Uterus (tissue), 4 donors: ENCODE data around the gene PCDH9. TPM values are rescaled to one million over a fixed set of nuclear protein-coding genes. Genes with fewer than 3 reads are reported as not detected.

Experiments
- DNase-seq, 2 donors: peaks; one replicate each; pipeline ENCODE4 v3.0.0-alpha.2; 2019 to 2020
- H3K27ac ChIP-seq, 2 donors: fragments of 200-600 bp; sonication (generic); 1 replicate in 1 of 2; 2 replicates in 1 of 2; pipeline ENCODE4 v1.5.1; 2016 to 2018
- H3K27me3 ChIP-seq, 2 donors: fragments of 200-600 bp; sonication (generic); one replicate each; pipeline ENCODE4 v1.5.1; 2018 to 2019; ENCODE audit warnings: control low read depth in 1 of 2
- H3K36me3 ChIP-seq, 2 donors: fragments of 200-600 bp; sonication (generic); one replicate each; pipeline ENCODE4 v1.5.1; 2019; ENCODE audit warnings: control low read depth in 1 of 2
- H3K4me1 ChIP-seq, 2 donors: fragments of 200-600 bp; sonication (generic); one replicate each; pipeline ENCODE4 v1.5.1; 2018 to 2019; ENCODE audit warnings: control low read depth in 1 of 2
- H3K4me3 ChIP-seq, 2 donors: fragments of 200-600 bp; sonication (generic); 1 replicate in 1 of 2; 2 replicates in 1 of 2; pipeline ENCODE4 v1.5.1; 2018 to 2019; ENCODE audit warnings: mild to moderate bottlenecking in 1 of 2
- H3K9me3 ChIP-seq, 2 donors: fragments of 200-600 bp; sonication (generic); one replicate each; pipeline ENCODE4 v1.5.1; 2019; ENCODE audit warnings: control low read depth in 1 of 2
- POLR2A ChIP-seq, 2 donors: fragments of 450-650 bp; IDR thresholded peaks; one replicate each; pipeline ENCODE4 v1.6.1; 2016; ENCODE audit warnings: antibody characterized with exemption in 2 of 2, mild to moderate bottlenecking in 1 of 2, moderate library complexity in 1 of 2
- intact Hi-C: fragments of 100-400 bp; cut with DNase I; formaldehyde crosslinking; loops from one replicate; pipeline ENCODE4 v1.15.1; 2023; ENCODE audit warnings: low total_unique reads
- total RNA-seq, 4 donors: library from RNA; depleted of rRNA in 3 of 4; stranded (reverse); fragments of >200 nt in 3 of 4; gene quantifications; one replicate each; pipeline versions ENCODE4 v1.1.0 to v1.2.4, GENCODE V29; 2014 to 2023
- TF ChIP-seq, protein P1 (sequence below), 4 experiments: fragments of 200-600 bp in 2 of 4; fragments of 450-650 bp in 2 of 4; sonication (generic) in 2 of 4; IDR thresholded peaks; one replicate each; pipeline ENCODE4 v1.5.1; 2016 to 2019; ENCODE audit warnings: antibody characterized with exemption in 4 of 4, mild to moderate bottlenecking in 2 of 4, moderate library complexity in 1 of 4
- donor health status: DM: yes; HTN: yes; CAD: no.

PCDH9 gene
- total RNA-seq, 4 donors from 2014 or later, result 0.51 to 45.7 (median 2.1) TPM

DNA sequence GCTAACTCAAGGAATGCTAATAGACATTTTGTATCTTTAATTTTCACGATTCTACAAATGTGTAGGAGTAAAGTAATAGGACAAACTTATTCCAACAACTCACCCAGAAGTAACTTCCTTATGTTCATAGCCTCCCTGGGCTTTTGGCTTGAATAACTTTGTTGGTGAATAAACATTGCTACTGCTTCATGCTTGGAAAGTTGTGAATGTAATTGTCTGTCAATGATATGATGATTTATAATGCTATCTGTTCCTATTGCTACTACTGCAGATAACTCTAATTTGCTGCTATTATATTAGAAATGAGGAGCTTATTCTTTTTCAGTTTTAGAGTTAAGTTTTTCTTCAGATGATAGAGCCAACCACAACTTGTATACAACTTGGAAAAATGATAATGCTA lies 307.7 kb downstream of the PCDH9 start:
- TF ChIP-seq, protein P1, sequence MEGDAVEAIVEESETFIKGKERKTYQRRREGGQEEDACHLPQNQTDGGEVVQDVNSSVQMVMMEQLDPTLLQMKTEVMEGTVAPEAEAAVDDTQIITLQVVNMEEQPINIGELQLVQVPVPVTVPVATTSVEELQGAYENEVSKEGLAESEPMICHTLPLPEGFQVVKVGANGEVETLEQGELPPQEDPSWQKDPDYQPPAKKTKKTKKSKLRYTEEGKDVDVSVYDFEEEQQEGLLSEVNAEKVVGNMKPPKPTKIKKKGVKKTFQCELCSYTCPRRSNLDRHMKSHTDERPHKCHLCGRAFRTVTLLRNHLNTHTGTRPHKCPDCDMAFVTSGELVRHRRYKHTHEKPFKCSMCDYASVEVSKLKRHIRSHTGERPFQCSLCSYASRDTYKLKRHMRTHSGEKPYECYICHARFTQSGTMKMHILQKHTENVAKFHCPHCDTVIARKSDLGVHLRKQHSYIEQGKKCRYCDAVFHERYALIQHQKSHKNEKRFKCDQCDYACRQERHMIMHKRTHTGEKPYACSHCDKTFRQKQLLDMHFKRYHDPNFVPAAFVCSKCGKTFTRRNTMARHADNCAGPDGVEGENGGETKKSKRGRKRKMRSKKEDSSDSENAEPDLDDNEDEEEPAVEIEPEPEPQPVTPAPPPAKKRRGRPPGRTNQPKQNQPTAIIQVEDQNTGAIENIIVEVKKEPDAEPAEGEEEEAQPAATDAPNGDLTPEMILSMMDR (IDR thresholded peaks at IDR 0.05), result no peak
- TF ChIP-seq POLR2A (IDR thresholded peaks at IDR 0.05), result no peak
- Histone ChIP-seq H3K4me1 (no peaks in the 10 kb centered on the region), H3K9me3 (no peaks in the 10 kb centered on the region), H3K4me3 (no peak overlapping the region), H3K27ac (no peak overlapping the region), H3K36me3 (no peaks in the 10 kb centered on the region), H3K27me3 (no peaks in the 10 kb centered on the region)
- intact Hi-C loops, result no loop called here
- no peak for DNase-seq

DNA sequence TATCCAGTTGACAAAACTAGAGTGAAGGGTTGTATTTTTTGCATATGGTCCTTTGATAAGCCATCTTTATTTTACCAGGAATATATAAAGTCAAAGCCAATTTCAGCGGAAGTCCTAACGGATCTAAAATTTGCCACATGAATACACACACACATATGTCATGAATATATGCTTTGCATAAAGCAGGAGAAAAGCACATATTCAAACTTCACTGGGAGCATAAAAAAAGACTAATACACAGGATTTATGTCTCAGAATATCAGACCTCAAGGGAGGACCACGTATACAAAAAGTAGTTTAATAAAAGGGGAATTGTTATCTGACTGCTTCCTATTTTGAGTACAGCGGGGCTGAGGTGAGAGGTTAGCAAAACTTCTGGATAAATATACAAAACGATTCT lies 308.7 kb downstream of the PCDH9 start:
- H3K27me3 ChIP-seq, result no peaks in the 10 kb centered on the region
- no peaks in the 10 kb centered on the region for H3K36me3 ChIP-seq
- H3K27ac ChIP-seq, result no peak overlapping the region
- no peaks in the 10 kb centered on the region for H3K9me3 ChIP-seq
- no peaks in the 10 kb centered on the region for H3K4me1 ChIP-seq
- H3K4me3 ChIP-seq, result no peak overlapping the region
- no peak for TF ChIP-seq POLR2A (IDR thresholded peaks at IDR 0.05)
- TF ChIP-seq, protein P1 (IDR thresholded peaks at IDR 0.05), result no peak
- no peak for DNase-seq
- intact Hi-C loops, result no loop called here

DNA sequence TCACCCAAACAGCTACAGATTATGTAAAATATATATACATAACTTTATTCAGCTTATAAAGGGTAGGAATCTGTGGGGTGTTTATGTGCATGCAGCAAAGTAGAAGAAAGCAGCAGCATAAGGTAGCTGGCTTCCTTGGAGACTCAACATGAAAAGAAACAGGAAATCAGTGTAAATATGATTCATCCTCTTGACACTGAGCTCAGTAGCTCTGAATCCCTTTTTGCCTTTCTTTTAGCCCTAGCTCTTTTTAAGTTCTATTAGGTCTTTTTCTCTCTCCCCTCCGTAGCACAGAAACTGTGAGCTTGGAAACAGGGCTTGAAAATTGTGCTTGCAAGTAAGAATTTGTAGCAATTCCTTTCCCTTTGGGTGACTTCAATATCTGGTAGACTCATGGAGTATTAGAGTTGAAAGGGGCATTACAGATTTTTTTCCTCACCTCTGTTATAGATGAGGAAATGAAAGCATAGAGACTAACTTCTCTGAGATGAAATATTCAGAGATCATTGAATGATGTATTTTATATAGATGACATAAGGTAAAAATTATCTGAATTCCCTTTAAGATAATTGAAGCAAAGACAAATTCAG lies 314.4 kb downstream of the PCDH9 start:
- no peaks in the 10 kb centered on the region for H3K27me3 ChIP-seq
- no peaks in the 10 kb centered on the region for H3K4me1 ChIP-seq
- H3K9me3 ChIP-seq, result no peaks in the 10 kb centered on the region
- no peaks in the 10 kb centered on the region for H3K36me3 ChIP-seq
- H3K4me3 ChIP-seq, result no peak overlapping the region
- intact Hi-C loops, result no loop called here
- TF ChIP-seq, protein P1 (IDR thresholded peaks at IDR 0.05), result no peak
- no peak for TF ChIP-seq POLR2A (IDR thresholded peaks at IDR 0.05)
- DNase-seq, result no peak
- H3K27ac ChIP-seq, result no peak overlapping the region

DNA sequence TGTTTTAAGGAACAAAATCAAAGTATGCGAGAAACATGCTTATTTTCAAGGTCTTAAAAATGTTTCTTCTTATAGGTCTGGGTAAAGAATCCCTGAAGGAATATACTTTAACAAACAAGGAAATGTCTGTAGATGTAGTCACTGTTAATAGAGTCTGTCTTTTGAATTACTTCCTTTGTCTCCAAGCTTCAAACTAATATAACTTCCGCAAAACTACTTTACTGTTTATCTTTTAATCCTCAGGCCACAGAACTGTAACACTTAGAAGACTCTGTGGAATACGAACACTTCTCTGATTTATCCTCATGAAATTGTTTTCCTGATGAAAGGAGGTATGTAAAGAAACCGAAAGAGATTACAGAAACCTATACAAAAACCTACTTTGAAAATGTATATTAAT lies 316.0 kb downstream of the PCDH9 start:
- TF ChIP-seq, protein P1 (IDR thresholded peaks at IDR 0.05), result no peak
- Histone ChIP-seq H3K27me3 (no peaks in the 10 kb centered on the region), H3K36me3 (no peaks in the 10 kb centered on the region), H3K9me3 (no peaks in the 10 kb centered on the region), H3K4me3 (no peak overlapping the region), H3K4me1 (no peaks in the 10 kb centered on the region), H3K27ac (no peak overlapping the region)
- DNase-seq, result no peak
- intact Hi-C loops, result no loop called here

DNA sequence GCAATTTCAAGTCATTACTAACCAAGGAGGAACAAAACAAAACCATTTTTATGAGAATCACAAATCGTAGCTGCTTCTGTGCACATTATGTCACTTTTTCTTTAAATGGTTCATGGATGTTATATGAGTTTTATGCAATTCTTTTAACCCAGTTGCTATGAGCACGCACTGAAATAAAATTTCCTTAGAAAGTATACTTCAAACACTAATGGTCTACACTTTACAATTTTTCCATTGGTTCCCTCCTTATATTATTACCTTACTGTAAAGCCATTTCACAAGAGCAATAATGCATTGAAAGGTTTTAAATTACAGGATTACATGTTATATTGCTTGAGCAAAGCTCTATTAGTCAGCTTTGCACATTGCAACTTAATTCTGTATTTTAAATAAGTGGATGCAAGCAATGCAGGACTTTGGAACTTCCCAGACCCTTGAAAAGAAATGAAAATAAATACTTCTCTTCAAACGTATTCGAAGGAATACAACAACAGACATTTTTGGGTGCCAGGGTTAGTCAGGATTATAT lies 318.7 kb downstream of the PCDH9 start:
- intact Hi-C loops, result no loop called here
- Histone ChIP-seq H3K9me3 (no peaks in the 10 kb centered on the region), H3K27ac (no peak overlapping the region), H3K36me3 (no peaks in the 10 kb centered on the region), H3K27me3 (no peaks in the 10 kb centered on the region), H3K4me1 (no peaks in the 10 kb centered on the region), H3K4me3 (no peak overlapping the region)
- no peak for DNase-seq
- TF ChIP-seq POLR2A (IDR thresholded peaks at IDR 0.05), result no peak
- TF ChIP-seq, protein P1 (IDR thresholded peaks at IDR 0.05), result no peak
